ENCODE measurements around the gene BRMS1. TPM values are rescaled to one million over a fixed set of nuclear protein-coding genes. Genes with fewer than 3 reads are reported as not detected.
A peak's percentile ranks its signal among the peaks of the same experiment; 100 is the strongest.

Gene BRMS1
- polyA plus RNA-seq, 1 donor (not counting 4 experiments of a cell fraction or from before 2014, with no cell fraction given) = 61.4 TPM

- Histone ChIP-seq H3K9ac (ENCODE audit: control insufficient read depth, extremely low read depth, insufficient read depth, low read length) (no peak overlapping the region), H3K4me1 (ENCODE audit: control insufficient read depth, extremely low read depth, insufficient read depth, low read length) (peaks cover 14% of the 10 kb centered on the region), H3K79me2 (ENCODE audit: control insufficient read depth, insufficient read depth, low read length) (no peaks in the 10 kb centered on the region), H2AFZ (ENCODE audit: control insufficient read depth, low read length) (no peak overlapping the region), H3K9me1 (ENCODE audit: control insufficient read depth, extremely low read depth, insufficient read depth, low read length) (no peaks in the 10 kb centered on the region), H3K9me3 (ENCODE audit: control insufficient read depth, low read depth, low read length) (no peaks in the 10 kb centered on the region), H3K27me3 (ENCODE audit: control insufficient read depth, extremely low read depth, insufficient read depth, low read length) (peaks cover 11% of the 10 kb centered on the region), H3K4me3 (ENCODE audit: control insufficient read depth in 2 of 3, extremely low read depth in 1 of 3, insufficient read depth in 2 of 3, low read depth in 1 of 3, low read length in 3 of 3) (no peak overlapping the region), H4K20me1 (ENCODE audit: control insufficient read depth, extremely low read depth, insufficient read depth, low read length) (no peaks in the 10 kb centered on the region), H3K27ac (ENCODE audit: control insufficient read depth, insufficient read depth, low read length) (no peak overlapping the region), H3K36me3 (ENCODE audit: control insufficient read depth in 2 of 2, extremely low read depth in 1 of 2, insufficient read depth in 2 of 2, low read length in 2 of 2) (no peaks in the 10 kb centered on the region), H3K4me2 (ENCODE audit: control insufficient read depth, extremely low read depth, insufficient read depth, low read depth, low read length) (no peak overlapping the region)
- DNase-seq (ENCODE audit: low read depth, low spot score) = no peak
- TF ChIP-seq CTCF (optimal IDR thresholded peaks at IDR 0.05 in 1 of 3, IDR thresholded peaks at IDR 0.05 in 1 of 3, conservative IDR thresholded peaks at IDR 0.05 in 1 of 3; ENCODE audit: extremely low read depth in 1 of 3, insufficient read depth in 2 of 3, low read length in 3 of 3) (no peak), EZH2 (IDR thresholded peaks at IDR 0.05; ENCODE audit: low read length) (no peak)
- FAIRE-seq = no peak
- dilution Hi-C loops (cut with MboI; ENCODE audit: extremely low pct_ligation_motif_present, low sequenced_read_pairs) = no loop called here
These were observed 27.6 kb downstream of the BRMS1 start for GRCh38 chr11:66317322-66317722.

- dilution Hi-C loops (cut with MboI; ENCODE audit: extremely low pct_ligation_motif_present, low sequenced_read_pairs) = no loop called here
- Histone ChIP-seq H3K27ac (ENCODE audit: control insufficient read depth, insufficient read depth, low read length) (no peak within 1 kb of the TSS), H3K27me3 (ENCODE audit: control insufficient read depth, extremely low read depth, insufficient read depth, low read length) (peaks cover 11% of the 10 kb centered on the region), H3K4me3 (ENCODE audit: control insufficient read depth in 2 of 3, extremely low read depth in 1 of 3, insufficient read depth in 2 of 3, low read depth in 1 of 3, low read length in 3 of 3) (no peak within 1 kb of the TSS), H3K36me3 (ENCODE audit: control insufficient read depth in 2 of 2, extremely low read depth in 1 of 2, insufficient read depth in 2 of 2, low read length in 2 of 2) (no peaks in the 10 kb centered on the region), H3K79me2 (ENCODE audit: control insufficient read depth, insufficient read depth, low read length) (no peaks in the 10 kb centered on the region), H3K9ac (ENCODE audit: control insufficient read depth, extremely low read depth, insufficient read depth, low read length) (no peak within 1 kb of the TSS), H3K9me3 (ENCODE audit: control insufficient read depth, low read depth, low read length) (no peaks in the 10 kb centered on the region), H3K4me1 (ENCODE audit: control insufficient read depth, extremely low read depth, insufficient read depth, low read length) (peaks cover 16% of the 10 kb centered on the region), H3K9me1 (ENCODE audit: control insufficient read depth, extremely low read depth, insufficient read depth, low read length) (no peaks in the 10 kb centered on the region), H4K20me1 (ENCODE audit: control insufficient read depth, extremely low read depth, insufficient read depth, low read length) (no peaks in the 10 kb centered on the region), H3K4me2 (ENCODE audit: control insufficient read depth, extremely low read depth, insufficient read depth, low read depth, low read length) (peak within 1 kb of the TSS; percentile 16), H2AFZ (ENCODE audit: control insufficient read depth, low read length) (peak within 1 kb of the TSS; percentile 26)
- FAIRE-seq (no peak), DNase-seq (ENCODE audit: low read depth, low spot score) (no peak)
- TF ChIP-seq EZH2 (IDR thresholded peaks at IDR 0.05; ENCODE audit: low read length) = no peak
- TF ChIP-seq CTCF (optimal IDR thresholded peaks at IDR 0.05 in 1 of 3, IDR thresholded peaks at IDR 0.05 in 1 of 3, conservative IDR thresholded peaks at IDR 0.05 in 1 of 3; ENCODE audit: extremely low read depth in 1 of 3, insufficient read depth in 2 of 3, low read length in 3 of 3) = no peak
These were observed 28.1 kb downstream of the BRMS1 start, which contains the start of gene CD248 for GRCh38 chr11:66316849-66317251. Gene CD248 (minus strand): TSS chr11:66317044. CDS start chr11:66317027, 17 bp downstream.
